Stimulated activated CD8-positive, alpha-beta memory T cell treated with anti-CD3 and anti-CD28 coated beads, Interleukin-4, amount 100 ng/mL, for 48 hours (primary cell): Measurements from ENCODE around the gene ADGRG2.
"Not testable (repeated sequence)": the region's sequence is repeated elsewhere in the genome, so short reads cannot be mapped to it uniquely, and the experiment has no call there.

Experiments
- DNase-seq: peaks from one replicate; pipeline ENCODE4 v3.0.0-alpha.2; 2020

Gene ADGRG2

GRCh38 chrX:18995221-18995620 lies 127.0 kb downstream of the ADGRG2 start:
- DNase-seq = no peak

- no peak for DNase-seq
Observed at GRCh38 chrX:18994713-18995112, 127.6 kb downstream of the ADGRG2 start.

DNA sequence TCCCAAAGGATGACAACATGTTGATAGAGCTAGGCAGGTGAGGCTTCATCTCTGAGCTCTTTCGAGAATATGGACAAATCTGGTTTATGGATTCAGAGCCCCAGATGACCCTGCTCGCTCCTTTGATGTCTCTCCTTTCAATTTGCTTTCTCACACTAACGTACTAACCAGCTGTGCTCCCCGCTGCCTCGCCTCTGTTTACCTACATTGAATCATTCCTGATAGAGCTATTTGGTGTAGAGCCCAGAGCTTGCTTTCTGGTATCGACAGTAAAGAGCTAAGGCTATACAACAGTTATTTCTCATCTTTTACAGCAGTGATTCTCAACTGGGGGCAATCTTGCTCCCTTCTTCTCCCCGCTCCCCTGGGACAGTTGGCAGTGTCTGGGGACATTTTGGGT lies 129.4 kb downstream of the ADGRG2 start:
- DNase-seq = no peak

DNA sequence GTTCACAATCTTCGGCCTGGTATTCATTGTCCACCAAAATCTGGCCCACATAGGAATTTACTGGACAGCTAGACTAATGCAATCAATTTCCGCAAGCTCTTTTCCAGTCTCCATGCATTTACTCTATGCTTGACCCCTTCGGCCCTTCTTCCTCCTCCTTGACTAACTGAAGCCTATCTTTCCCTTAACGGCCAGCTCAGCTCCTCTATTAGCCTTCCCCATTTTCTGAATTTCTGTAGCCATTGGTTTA lies 137.2 kb downstream of the ADGRG2 start:
- DNase-seq = no peak

DNA sequence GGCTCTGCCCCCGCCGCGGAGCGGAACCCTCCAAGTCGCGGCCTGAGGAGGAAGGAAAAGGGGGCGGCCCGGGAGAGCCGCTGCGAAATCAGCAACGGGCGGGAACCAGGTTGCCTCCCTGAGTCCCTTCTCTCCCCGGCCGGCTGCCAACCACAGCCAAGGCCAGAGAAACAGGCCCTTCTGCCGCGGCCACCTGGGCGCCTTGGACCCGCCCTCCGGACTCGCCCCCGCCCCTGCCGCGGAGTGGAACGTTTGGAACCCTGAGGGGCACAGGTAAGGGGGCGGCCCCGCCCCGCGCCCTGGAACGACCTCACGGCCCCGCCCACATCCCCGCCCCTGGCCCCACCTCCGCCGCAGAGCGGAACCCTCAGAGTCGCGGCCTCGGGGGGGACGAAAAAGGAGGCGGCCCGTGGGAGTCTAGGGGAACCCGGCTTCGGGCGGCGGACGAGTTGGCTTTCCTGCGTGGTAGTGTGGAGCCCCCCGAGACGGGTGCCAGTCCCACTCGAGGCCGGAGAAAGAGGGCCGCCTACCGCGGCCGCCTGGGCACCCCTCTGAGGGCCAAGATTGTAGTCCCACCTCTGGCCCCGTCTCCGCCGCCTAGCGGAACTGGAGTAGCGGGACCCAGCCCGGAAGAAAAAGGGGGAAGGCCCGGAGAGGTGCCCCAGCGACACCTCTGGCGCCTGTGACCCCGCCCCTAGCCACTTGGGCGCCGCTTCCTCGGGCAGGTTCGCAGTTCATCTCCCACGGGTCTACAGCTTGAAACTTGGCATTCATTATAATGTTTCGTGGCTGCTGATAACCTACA lies 137.7 kb downstream of the ADGRG2 start:
- DNase-seq = peak; percentile 83

GRCh38 chrX:18983666-18984380 lies 138.4 kb downstream of the ADGRG2 start, which contains the start of gene PHKA2:
TSS of gene PHKA2 (minus strand) at chrX:18984114. CDS start at chrX:18983932, 182 bp downstream.
- peak; percentile 61 for DNase-seq

- no peak for DNase-seq
Observed at GRCh38 chrX:18981124-18981807, 141.0 kb downstream of the ADGRG2 start.

DNA sequence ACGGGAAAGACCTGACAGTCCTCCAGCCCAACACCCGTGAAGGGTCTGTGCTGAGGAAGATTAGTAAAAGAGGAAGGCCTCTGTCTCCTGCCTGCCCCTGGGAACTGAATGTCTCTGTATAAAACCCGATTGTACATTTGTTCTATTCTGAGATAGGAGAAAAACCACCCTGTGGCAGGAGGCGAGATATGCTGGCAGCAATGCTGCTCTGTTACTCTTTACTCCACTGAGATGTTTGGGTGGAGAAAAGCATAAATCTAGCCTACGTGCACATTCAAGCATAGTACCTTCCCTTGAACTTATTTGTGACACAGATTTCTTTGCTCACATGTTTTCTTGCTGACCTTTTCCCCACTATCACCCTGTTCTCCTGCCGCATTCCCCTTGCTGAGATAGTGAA lies 142.0 kb downstream of the ADGRG2 start:
- not testable (repeated sequence) for DNase-seq

DNA sequence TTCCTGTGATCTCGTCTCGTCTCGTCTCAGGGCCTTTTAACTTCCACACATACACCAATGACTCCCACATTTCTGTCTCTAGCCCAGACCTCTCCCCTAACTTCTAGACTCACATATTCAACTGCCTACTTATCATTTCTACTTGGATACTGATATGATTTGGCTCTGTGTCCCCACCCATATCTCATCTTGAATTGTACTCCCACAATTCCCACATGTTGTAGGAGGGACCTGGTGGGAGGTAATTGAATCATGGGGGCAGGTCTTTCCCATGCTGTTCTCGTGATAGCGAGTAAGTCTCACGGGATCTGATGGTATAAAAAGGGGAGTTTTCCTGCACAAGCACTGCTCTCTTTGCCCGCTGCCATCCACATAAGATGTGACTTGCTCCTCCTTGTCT lies 147.3 kb downstream of the ADGRG2 start:
- no peak for DNase-seq

DNA sequence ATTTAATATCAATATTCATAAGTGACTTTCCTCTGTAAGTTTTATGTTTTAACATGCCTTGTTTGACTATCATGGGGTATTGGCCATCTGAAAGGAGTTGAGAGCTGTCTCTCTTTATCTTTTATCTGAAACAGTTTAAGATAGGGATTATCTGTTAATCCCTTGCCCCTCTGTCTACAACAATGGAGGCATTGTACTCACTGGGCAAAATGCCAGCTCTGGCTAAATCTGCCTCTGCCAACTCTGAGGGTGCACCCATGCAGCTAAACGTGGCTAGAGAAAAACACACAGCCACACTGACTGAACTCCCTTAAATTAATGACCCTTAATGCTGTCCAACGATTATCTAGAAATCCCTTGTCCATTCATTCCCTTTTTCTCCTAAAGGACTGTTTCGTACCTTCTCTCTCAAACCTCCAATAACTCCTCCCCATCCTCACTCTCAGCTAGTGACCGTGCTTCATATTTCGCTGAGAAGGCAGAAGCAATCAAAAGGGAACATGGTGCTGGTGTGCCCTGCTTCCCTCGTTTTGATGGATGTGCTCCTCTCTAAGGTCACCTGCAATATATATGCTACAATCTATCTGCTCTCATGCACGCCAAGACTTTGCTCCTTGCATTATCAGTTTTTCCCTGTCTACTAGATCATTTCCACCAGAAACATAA lies 148.6 kb downstream of the ADGRG2 start:
- DNase-seq = no peak

GRCh38 chrX:18971506-18971905 lies 150.8 kb downstream of the ADGRG2 start:
- DNase-seq = no peak

DNA sequence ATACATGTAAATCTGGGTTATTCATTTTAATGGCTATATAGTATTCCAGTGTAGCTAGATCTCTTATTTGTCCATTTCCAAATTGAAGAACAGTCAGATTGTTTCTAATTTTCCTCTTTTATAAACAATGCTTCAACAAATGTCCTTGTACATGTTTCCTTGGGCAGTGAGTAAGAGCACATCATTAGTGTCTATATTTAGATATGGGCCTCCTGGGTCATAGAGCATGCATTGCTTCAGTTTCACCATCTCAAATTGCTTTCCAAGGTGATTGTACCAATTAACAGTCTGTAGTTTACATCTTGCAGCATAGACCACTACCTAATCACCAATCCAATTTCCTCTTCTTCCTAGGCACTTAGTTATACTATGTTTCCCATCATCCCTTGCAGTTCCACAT lies 151.8 kb downstream of the ADGRG2 start:
- no peak for DNase-seq

DNA sequence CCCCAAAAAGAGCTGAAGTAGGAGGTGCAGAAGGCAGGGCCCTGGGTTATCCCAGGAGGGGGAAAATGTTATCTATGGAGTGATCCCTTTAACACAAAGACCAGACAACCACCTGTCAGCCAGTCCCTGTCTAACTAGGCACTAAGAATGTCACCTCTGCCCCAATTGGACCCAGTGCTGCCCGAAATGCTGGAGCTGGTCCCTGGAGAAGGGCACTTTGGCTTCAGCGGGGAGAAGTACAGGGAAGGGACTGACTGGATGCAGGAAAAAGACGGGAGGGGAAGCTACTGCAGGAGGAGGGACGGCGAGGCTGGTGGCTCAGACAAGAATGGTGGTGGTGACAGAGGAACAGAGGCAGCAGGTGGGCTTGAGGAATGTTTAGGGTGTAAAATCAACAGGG lies 155.6 kb downstream of the ADGRG2 start:
- no peak for DNase-seq

GRCh38 chrX:18964901-18965300 lies 157.4 kb downstream of the ADGRG2 start:
- no peak for DNase-seq

DNA sequence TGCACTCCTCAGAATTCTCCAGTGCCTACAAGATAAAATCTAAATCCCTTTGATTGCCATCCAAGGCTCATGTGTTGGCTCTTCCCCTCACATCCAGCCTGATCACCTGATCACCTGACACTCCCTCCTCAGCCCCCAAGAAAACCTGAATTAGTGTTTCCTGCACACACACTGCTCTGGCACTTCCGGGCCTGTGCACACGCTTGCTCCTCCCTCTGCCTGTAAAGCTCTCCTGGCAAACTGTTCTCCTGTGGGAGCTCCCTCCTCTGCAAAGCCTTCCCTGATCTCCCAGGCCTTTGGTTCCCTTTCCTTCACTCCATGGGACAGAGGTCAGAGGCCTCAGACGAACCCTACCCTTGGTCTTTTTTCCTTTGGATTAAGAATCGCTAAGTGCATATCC lies 158.2 kb downstream of the ADGRG2 start:
- DNase-seq = no peak

DNA sequence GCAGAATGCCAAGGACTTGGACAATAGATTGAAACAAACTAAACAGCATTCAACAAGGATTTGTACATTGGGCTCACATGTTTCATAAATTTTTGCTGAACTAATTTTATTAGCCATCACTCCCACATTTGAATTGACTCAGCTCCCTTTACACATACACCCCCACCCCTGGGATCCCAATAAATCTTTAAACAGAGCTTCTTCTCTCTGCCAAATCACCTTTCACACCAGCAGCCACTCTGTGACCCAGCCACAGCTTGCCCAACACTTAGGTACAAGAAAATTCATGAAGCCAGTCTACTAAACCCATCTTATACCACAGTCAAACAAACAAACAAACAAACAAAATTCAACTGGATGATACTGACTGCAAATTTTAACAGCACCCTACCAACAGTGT lies 159.9 kb downstream of the ADGRG2 start:
- DNase-seq = no peak

DNA sequence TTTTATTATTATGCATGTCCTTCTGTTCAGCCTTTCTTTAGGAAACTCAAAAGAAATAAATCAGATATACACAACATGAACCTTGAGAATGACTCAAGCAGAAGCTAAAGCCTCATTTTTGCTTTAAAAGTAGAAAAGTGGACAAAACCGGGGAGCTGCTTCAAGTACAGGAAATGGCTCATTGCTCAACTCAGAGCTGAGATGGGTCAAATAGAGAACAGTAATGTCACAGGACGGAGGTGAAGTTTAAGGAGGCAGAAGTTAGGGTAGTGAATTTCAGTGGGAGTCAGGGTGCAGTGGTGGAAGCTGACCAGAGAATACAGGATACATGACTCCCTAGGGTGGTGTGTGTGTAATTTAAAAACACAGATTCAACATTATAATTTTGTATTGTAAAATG lies 160.6 kb downstream of the ADGRG2 start:
- no peak for DNase-seq

DNA sequence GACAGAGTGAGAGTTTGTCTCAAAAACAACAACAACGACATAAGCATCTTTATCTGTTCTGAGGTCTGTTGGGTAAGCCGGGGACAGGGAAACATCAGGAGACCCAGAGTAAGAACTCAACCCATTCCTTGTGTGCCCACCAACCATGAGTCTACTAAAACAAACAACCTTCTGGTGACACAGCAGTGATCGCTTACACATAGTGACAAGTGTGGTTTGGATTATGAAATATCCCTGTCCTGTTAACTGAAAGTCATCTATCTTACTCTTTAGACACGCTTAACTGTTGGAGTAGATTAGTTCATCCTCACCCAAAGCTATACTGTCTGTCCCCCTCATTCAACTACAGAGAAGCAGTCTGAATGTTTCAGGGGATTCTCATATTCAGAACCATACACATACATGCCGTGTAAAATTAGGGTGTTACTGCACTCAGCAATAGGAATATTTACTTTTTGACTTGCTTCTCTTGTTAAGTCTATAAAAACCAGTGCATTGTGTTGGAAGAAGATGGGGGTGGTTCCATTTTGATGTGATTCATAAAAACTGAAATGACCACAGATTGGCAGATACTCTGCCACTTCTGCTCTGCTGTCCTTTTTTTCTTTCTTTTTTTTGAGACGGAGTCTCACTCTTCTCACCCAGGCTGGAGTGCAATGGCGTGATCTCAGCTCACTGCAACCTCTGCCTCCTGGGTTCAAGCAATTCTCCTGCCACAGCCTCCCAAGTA lies 165.8 kb downstream of the ADGRG2 start:
- no peak for DNase-seq

- no peak for DNase-seq
Observed at GRCh38 chrX:18955676-18956075, 166.6 kb downstream of the ADGRG2 start.

- DNase-seq = no peak
Observed at GRCh38 chrX:18951032-18951431, 171.2 kb downstream of the ADGRG2 start.

- DNase-seq = no peak
Observed at GRCh38 chrX:18949944-18950301, 172.3 kb downstream of the ADGRG2 start.

DNA sequence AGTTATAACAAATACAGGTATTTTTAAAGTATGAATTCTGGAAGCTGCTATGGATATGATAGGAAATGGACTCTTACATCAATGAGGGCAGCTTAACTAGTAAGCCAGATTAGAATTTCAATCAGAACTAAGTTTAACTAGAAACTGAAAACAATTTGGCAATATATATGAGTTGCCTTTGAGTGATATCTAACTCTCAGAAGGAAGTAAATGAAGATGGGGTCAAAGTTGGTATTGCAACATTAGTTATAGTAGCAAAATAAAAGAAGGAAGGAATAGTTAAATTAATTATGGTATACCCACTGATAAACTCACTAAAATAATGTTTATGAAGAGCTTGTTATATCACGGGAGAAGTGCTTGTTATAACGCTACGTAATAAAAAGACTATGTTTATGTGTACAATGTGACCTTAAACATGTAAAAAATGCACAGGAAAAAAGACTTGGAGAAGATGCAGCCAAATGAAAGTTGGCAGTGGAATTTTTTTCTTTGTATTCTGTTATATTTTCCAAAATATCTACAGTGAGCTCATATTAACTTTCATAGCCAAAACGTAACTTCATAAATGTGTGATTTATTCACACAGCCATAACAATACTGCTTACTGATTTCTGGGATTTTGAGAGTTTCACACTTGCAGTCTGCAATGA lies 172.9 kb downstream of the ADGRG2 start:
- no peak for DNase-seq
